Stomach smooth muscle (tissue), 2 donors: ENCODE data around the gene DNAJB4.
"Not testable (repeated sequence)": the region's sequence is repeated elsewhere in the genome, so short reads cannot be mapped to it uniquely, and the experiment has no call there.

Source experiments
- H3K27ac ChIP-seq: one replicate; pipeline ENCODE4 v1.7.0; 2013; ENCODE audit warnings: mild to moderate bottlenecking, low read length, inconsistent platforms
- H3K27me3 ChIP-seq, 2 donors: one replicate each; pipeline ENCODE4 v1.7.0; 2013; ENCODE audit warnings: low read length in 2 of 2; ENCODE audit not compliant: insufficient read depth in 2 of 2, control insufficient read depth in 1 of 2
- H3K36me3 ChIP-seq, 2 donors: one replicate each; pipeline ENCODE4 v1.7.0; 2013; ENCODE audit warnings: low read length in 2 of 2; ENCODE audit not compliant: control insufficient read depth in 2 of 2, insufficient read depth in 2 of 2
- H3K4me1 ChIP-seq: one replicate; pipeline ENCODE4 v1.7.0; 2013; ENCODE audit warnings: low read length; ENCODE audit not compliant: control insufficient read depth, insufficient read depth
- H3K4me3 ChIP-seq, 2 donors: one replicate each; pipeline ENCODE4 v1.7.0; 2013; ENCODE audit warnings: low read length in 2 of 2
- H3K9ac ChIP-seq, 2 donors: one replicate each; pipeline ENCODE4 v1.7.0; 2013; ENCODE audit warnings: low read length in 2 of 2, mild to moderate bottlenecking in 1 of 2
- H3K9me3 ChIP-seq, 2 donors: one replicate each; pipeline ENCODE4 v1.7.0; 2013; ENCODE audit warnings: low read length in 2 of 2; ENCODE audit not compliant: control insufficient read depth in 2 of 2
- donor health status: healthy.
- donor health status: Pancreatic carcinoma.

DNAJB4 gene

GRCh38 chr1:77990629-77991204 is 14.0 kb upstream of the DNAJB4 start:
- Histone ChIP-seq H3K4me1 (no peaks in the 10 kb centered on the region), H3K36me3 (peaks cover 0 to 2% of the 10 kb centered on the region in 2 donors), H3K27ac (no peak overlapping the region), H3K27me3 (no peaks in the 10 kb centered on the region), H3K9ac (no peak overlapping the region), H3K4me3 (no peak overlapping the region), H3K9me3 (no peaks in the 10 kb centered on the region)

- no peak overlapping the region for H3K4me3 ChIP-seq
- H3K36me3 ChIP-seq, result peaks cover 0 to 2% of the 10 kb centered on the region in 2 donors
- no peaks in the 10 kb centered on the region for H3K27me3 ChIP-seq
Observed at GRCh38 chr1:77991638-77992037, 13.1 kb upstream of the DNAJB4 start.

GRCh38 chr1:77994117-77994705 is 10.5 kb upstream of the DNAJB4 start:
- H3K4me3 ChIP-seq, result no peak overlapping the region
- no peak overlapping the region for H3K9ac ChIP-seq
- H3K27me3 ChIP-seq, result no peaks in the 10 kb centered on the region
- no peaks in the 10 kb centered on the region for H3K9me3 ChIP-seq
- H3K4me1 ChIP-seq, result no peaks in the 10 kb centered on the region
- peaks cover 0 to 2% of the 10 kb centered on the region in 2 donors for H3K36me3 ChIP-seq
- no peak overlapping the region for H3K27ac ChIP-seq

More at GRCh38 chr1:77991638-77992037, 13.1 kb upstream of the DNAJB4 start:
- Histone ChIP-seq H3K4me1 (no peaks in the 10 kb centered on the region), H3K27ac (no peak overlapping the region), H3K9me3 (no peaks in the 10 kb centered on the region), H3K9ac (no peak overlapping the region)

- Histone ChIP-seq H3K36me3 (peaks cover 0 to 2% of the 10 kb centered on the region in 2 donors), H3K4me3 (no peak overlapping the region), H3K27ac (no peak overlapping the region), H3K9ac (no peak overlapping the region), H3K9me3 (no peaks in the 10 kb centered on the region), H3K4me1 (no peaks in the 10 kb centered on the region), H3K27me3 (no peaks in the 10 kb centered on the region)
Observed at GRCh38 chr1:77996734-77997133, 8.0 kb upstream of the DNAJB4 start.

GRCh38 chr1:78000536-78000935 is 4.2 kb upstream of the DNAJB4 start:
- H3K27me3 ChIP-seq, H3K9ac ChIP-seq, H3K36me3 ChIP-seq, H3K27ac ChIP-seq, H3K9me3 ChIP-seq, H3K4me1 ChIP-seq, H3K4me3 ChIP-seq: not testable (repeated sequence)

- H3K4me1 ChIP-seq, result no peaks in the 10 kb centered on the region
- no peak overlapping the region for H3K9ac ChIP-seq
- H3K4me3 ChIP-seq, result no peak overlapping the region
- peak overlapping the region; percentile 12 for H3K27ac ChIP-seq
- no peaks in the 10 kb centered on the region for H3K9me3 ChIP-seq
- H3K36me3 ChIP-seq, result no peaks in the 10 kb centered on the region
- H3K27me3 ChIP-seq, result no peaks in the 10 kb centered on the region
Observed at GRCh38 chr1:78003070-78003746, 1.5 kb upstream of the DNAJB4 start.

GRCh38 chr1:78003882-78004718 is 639 bp upstream of the DNAJB4 start:
- Histone ChIP-seq H3K4me1 (no peaks in the 10 kb centered on the region), H3K36me3 (no peaks in the 10 kb centered on the region), H3K9me3 (no peaks in the 10 kb centered on the region), H3K4me3 (peak overlapping the region; percentile 79 to 87), H3K27ac (peak overlapping the region; percentile 82), H3K27me3 (no peaks in the 10 kb centered on the region), H3K9ac (peak overlapping the region; percentile 91 to 98)

GRCh38 chr1:78005448-78005722 is 646 bp downstream of the DNAJB4 start:
- Histone ChIP-seq H3K27ac (peak overlapping the region; percentile 82), H3K4me3 (peak overlapping the region; percentile 79 to 87), H3K4me1 (no peaks in the 10 kb centered on the region), H3K27me3 (no peaks in the 10 kb centered on the region), H3K36me3 (no peaks in the 10 kb centered on the region), H3K9me3 (no peaks in the 10 kb centered on the region), H3K9ac (peak overlapping the region; percentile 91 to 98)

GRCh38 chr1:78005755-78006154 is 1.0 kb downstream of the DNAJB4 start:
- H3K4me3 ChIP-seq, result peak overlapping the region; percentile 79 to 87
- H3K27ac ChIP-seq, result peak overlapping the region; percentile 82
- no peaks in the 10 kb centered on the region for H3K4me1 ChIP-seq

GRCh38 chr1:78006521-78006920 is 1.8 kb downstream of the DNAJB4 start:
- Histone ChIP-seq H3K27me3 (no peaks in the 10 kb centered on the region), H3K4me1 (no peaks in the 10 kb centered on the region), H3K4me3 (peak overlapping the region; percentile 79 to 87), H3K36me3 (no peaks in the 10 kb centered on the region), H3K9ac (peak overlapping the region; percentile 91 to 98), H3K27ac (peak overlapping the region; percentile 1), H3K9me3 (no peaks in the 10 kb centered on the region)

More at GRCh38 chr1:78005755-78006154, 1.0 kb downstream of the DNAJB4 start:
- peak overlapping the region; percentile 91 to 98 for H3K9ac ChIP-seq
- no peaks in the 10 kb centered on the region for H3K9me3 ChIP-seq
- H3K27me3 ChIP-seq, result no peaks in the 10 kb centered on the region
- H3K36me3 ChIP-seq, result no peaks in the 10 kb centered on the region
